Endothelial cell (in vitro differentiated cells): ENCODE results near the gene RAB40AL. TPM values are rescaled to one million over a fixed set of nuclear protein-coding genes. Genes with fewer than 3 reads are reported as not detected.

ENCODE experiments used
- DNase-seq: peaks from one replicate; pipeline ENCODE4 v3.0.0; 2021; ENCODE audit warnings: low spot score
- H3K27ac Mint-ChIP-seq: one replicate; pipeline ENCODE4 v1.8.0; 2021; ENCODE audit warnings: mixed read lengths, inconsistent platforms; ENCODE audit not compliant: unreplicated experiment
- H3K27me3 Mint-ChIP-seq: one replicate; pipeline ENCODE4 v1.8.0; 2021; ENCODE audit warnings: mild to moderate bottlenecking, moderate library complexity, mixed read lengths, inconsistent platforms; ENCODE audit not compliant: unreplicated experiment
- H3K36me3 Mint-ChIP-seq: one replicate; pipeline ENCODE4 v1.8.0; 2021; ENCODE audit warnings: mild to moderate bottlenecking, low read depth, mixed read lengths, inconsistent platforms; ENCODE audit not compliant: unreplicated experiment
- H3K4me1 Mint-ChIP-seq: one replicate; pipeline ENCODE4 v1.8.0; 2021; ENCODE audit warnings: mild to moderate bottlenecking, mixed read lengths, inconsistent platforms; ENCODE audit not compliant: unreplicated experiment
- H3K4me3 Mint-ChIP-seq: one replicate; pipeline ENCODE4 v1.8.0; 2021; ENCODE audit warnings: mild to moderate bottlenecking, mixed read lengths, inconsistent platforms; ENCODE audit not compliant: unreplicated experiment
- H3K9me3 Mint-ChIP-seq: one replicate; pipeline ENCODE4 v1.8.0; 2021; ENCODE audit warnings: mixed read lengths, inconsistent platforms; ENCODE audit not compliant: unreplicated experiment
- total RNA-seq: library from RNA; stranded (reverse); fragmentation: NEBNext Ultra II Directional; extraction: Animal tissue kit (Norgen Biotek cat#: 25700); gene quantifications from one replicate; pipeline ENCODE4 v1.2.1, GENCODE V29; 2021; ENCODE audit not compliant: unreplicated experiment
- TF ChIP-seq, protein P1 (sequence below): fragments of 200-600 bp; sonication (generic); IDR thresholded peaks from one replicate; pipeline ENCODE4 v1.5.0; 2021; ENCODE audit warnings: antibody characterized with exemption; ENCODE audit not compliant: unreplicated experiment

Gene RAB40AL
- total RNA-seq, 1 donor from 2014 or later = 0.62 TPM

DNA sequence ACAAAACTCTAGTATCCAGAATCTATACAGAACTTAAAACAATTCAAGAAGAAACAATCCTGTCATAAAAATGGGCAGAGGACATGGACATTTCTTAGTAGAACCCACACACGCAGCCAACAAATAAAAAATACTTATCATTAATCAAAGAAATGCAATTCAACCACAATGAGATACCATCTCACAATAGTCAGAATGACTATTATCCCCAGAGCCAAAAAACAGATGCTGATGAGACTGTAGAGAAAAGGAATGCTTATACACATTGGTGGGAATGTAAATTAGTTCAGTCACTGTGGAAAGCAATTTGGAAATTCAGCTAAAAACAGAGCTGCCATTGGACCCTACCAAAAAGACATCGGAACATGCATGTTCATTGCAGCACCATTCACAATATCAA, 37.9 kb downstream of the RAB40AL start:
- no peaks in the 10 kb centered on the region for H3K4me1 Mint-ChIP-seq
- H3K9me3 Mint-ChIP-seq = no peaks in the 10 kb centered on the region
- H3K4me3 Mint-ChIP-seq = no peak overlapping the region

DNA sequence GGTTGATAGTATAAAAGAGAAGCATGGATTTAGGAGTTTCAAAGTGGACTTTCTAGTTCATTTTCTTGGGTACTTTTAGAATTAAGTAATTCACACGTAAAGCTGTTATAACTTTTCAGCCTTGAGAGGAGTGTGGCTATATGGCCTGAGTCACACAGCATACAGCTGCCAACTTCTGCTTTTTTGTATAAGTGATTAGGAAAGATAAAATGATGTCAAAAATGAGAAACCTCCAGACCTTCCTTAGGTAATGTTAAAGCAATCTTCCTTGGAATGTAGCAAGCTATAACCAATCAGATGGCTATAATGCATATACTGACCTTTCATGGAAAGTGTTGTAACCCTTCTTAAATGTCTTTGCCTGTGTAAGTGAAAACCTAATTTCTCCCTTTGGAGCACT, 39.2 kb downstream of the RAB40AL start:
- H3K4me1 Mint-ChIP-seq = no peaks in the 10 kb centered on the region
- peaks cover 9% of the 10 kb centered on the region for H3K27me3 Mint-ChIP-seq
- H3K27ac Mint-ChIP-seq = no peak overlapping the region
- TF ChIP-seq, protein P1, sequence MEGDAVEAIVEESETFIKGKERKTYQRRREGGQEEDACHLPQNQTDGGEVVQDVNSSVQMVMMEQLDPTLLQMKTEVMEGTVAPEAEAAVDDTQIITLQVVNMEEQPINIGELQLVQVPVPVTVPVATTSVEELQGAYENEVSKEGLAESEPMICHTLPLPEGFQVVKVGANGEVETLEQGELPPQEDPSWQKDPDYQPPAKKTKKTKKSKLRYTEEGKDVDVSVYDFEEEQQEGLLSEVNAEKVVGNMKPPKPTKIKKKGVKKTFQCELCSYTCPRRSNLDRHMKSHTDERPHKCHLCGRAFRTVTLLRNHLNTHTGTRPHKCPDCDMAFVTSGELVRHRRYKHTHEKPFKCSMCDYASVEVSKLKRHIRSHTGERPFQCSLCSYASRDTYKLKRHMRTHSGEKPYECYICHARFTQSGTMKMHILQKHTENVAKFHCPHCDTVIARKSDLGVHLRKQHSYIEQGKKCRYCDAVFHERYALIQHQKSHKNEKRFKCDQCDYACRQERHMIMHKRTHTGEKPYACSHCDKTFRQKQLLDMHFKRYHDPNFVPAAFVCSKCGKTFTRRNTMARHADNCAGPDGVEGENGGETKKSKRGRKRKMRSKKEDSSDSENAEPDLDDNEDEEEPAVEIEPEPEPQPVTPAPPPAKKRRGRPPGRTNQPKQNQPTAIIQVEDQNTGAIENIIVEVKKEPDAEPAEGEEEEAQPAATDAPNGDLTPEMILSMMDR = no peak
- no peak overlapping the region for H3K4me3 Mint-ChIP-seq
- no peaks in the 10 kb centered on the region for H3K9me3 Mint-ChIP-seq
- peaks cover 4% of the 10 kb centered on the region for H3K36me3 Mint-ChIP-seq
- no peak for DNase-seq

More for the DNA sequence above, 37.9 kb downstream of the RAB40AL start:
- no peak for DNase-seq
- Mint-ChIP-seq H3K27me3 (peaks cover 9% of the 10 kb centered on the region), H3K36me3 (peaks cover 4% of the 10 kb centered on the region), H3K27ac (no peak overlapping the region)
- TF ChIP-seq, protein P1 = no peak

DNA sequence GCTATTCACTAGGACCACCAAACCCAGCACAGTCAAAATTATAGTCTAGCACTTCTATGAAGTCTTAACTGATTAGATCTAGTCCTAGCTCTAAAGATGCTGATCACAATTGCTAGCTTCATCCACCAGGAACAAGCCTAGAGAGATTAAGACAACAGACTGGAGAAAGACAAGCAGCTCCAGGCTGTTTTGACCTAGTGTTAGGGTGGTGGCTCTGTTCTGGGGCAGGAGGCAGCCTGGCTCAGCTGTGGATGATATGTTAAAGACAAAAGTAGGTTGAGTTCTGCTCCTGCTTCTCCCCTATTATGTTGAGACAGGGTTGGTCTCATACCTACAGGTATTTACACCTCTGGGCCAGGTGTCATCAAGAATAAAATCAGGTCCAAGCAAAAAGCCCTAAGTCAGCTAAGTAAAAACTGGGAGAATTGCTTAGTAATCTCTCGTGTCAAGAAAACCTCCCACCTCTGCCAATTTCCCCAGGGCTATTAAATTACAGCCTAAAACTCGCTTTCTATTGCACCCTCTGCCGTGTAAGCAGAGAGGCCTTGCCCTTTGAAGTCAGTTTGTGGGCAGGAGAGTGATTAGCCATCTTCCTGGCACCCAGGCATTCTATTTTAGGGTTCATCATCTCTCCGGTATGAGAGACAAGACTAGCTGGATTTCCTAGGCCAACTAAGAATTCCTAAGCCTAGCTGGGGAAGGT, 39.9 kb downstream of the RAB40AL start:
- TF ChIP-seq, protein P1 = no peak
- Mint-ChIP-seq H3K27ac (no peak overlapping the region), H3K27me3 (peaks cover 11% of the 10 kb centered on the region), H3K36me3 (peaks cover 4% of the 10 kb centered on the region), H3K4me1 (peaks cover 6% of the 10 kb centered on the region), H3K4me3 (no peak overlapping the region), H3K9me3 (no peaks in the 10 kb centered on the region)
- no peak for DNase-seq

DNA sequence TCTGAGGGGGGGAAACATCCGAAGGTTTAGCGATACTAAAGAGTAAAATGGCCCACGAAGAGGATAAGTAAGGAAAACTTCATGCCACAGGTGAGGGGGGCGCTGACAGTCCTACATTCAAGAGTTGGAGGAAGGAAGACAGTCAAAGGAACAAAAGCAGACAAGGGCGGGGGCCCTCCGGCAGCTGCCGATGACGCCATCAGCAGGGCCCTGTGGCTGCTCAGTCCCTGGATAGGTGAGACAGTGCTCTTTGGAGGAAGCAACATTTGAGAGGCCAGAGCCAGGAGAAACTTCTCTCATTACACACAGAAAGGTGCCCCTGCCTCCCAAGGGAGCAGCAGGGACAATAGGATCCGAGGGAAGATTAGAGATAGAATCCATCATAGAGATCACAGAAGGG, 41.5 kb downstream of the RAB40AL start:
- Mint-ChIP-seq H3K27me3 (peaks cover 9% of the 10 kb centered on the region), H3K4me3 (no peak overlapping the region), H3K4me1 (peaks cover 6% of the 10 kb centered on the region), H3K27ac (no peak overlapping the region), H3K36me3 (peaks cover under 1% of the 10 kb centered on the region), H3K9me3 (no peaks in the 10 kb centered on the region)
- TF ChIP-seq, protein P1 = no peak
- DNase-seq = no peak

DNA sequence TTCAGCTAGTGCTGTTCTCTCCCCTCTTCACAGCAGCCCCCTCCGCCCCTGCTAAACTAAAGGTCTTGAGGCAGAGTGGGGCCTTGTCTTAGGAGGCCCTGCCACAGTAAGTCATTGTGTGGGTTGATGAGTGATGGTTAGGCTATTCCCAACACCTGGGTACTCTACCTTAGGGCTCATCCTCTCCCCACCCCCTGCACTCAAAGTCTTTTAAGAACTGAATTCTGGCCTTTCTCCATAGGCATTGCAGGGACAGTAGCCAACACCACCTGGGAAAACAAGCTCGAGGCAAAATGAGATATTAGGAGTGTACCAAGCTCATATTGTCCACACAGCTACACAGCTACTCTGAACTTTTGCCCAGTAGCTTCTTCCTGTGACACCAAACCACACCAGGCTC, 42.5 kb downstream of the RAB40AL start:
- no peaks in the 10 kb centered on the region for H3K36me3 Mint-ChIP-seq
- TF ChIP-seq, protein P1 = no peak
- peaks cover 7% of the 10 kb centered on the region for H3K27me3 Mint-ChIP-seq
- no peak overlapping the region for H3K4me3 Mint-ChIP-seq
- H3K4me1 Mint-ChIP-seq = peaks cover 6% of the 10 kb centered on the region
- no peak for DNase-seq
- no peaks in the 10 kb centered on the region for H3K9me3 Mint-ChIP-seq
- H3K27ac Mint-ChIP-seq = no peak overlapping the region
